ENCODE measurements around the gene COX7A1. TPM values are rescaled to one million over a fixed set of nuclear protein-coding genes. Genes with fewer than 3 reads are reported as not detected.
"Not testable (repeated sequence)": the region's sequence is repeated elsewhere in the genome, so short reads cannot be mapped to it uniquely, and the experiment has no call there.

The COX7A1 gene
- total RNA-seq, 1 experiment from 2014 or later: not detected

DNA sequence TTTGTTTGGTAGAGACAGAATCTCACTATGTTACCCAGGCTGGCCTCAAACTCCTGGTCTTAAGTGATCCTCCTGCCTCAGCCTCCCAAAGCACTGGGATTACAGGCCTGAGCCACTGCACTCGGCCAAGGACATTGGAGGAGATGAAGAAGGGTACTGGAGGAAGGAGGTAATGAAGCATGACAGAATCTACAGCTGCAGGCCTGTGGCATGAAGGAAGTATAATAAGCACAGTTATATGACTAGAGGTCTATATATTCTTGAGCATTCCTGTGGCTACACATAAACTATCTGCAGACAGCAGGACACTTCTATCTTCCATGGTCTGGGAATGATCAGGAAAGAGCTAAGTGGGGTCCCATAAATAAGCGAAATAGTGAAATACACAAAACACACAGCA is 44.0 kb upstream of the COX7A1 start:
- H3K4me1 Mint-ChIP-seq (ENCODE audit: low read depth, unreplicated experiment): no peaks in the 10 kb centered on the region
- CTCF ChIA-PET: no interaction called here
- H3K36me3 ChIP-seq (ENCODE audit: control insufficient read depth, insufficient read depth, low read length): no peaks in the 10 kb centered on the region
- H3K36me3 Mint-ChIP-seq (ENCODE audit: insufficient read depth, unreplicated experiment): no peaks in the 10 kb centered on the region
- H3K27me3 Mint-ChIP-seq (ENCODE audit: insufficient read depth, unreplicated experiment): no peaks in the 10 kb centered on the region
- POLR2A ChIA-PET: no interaction called here
- H3K27me3 ChIP-seq (replicated peaks; ENCODE audit: control insufficient read depth, insufficient read depth, low read length): no peaks in the 10 kb centered on the region
- no peaks in the 10 kb centered on the region for H3K9me3 Mint-ChIP-seq (ENCODE audit: unreplicated experiment)
- no peak for DNase-seq
- TF ChIP-seq, protein P1, sequence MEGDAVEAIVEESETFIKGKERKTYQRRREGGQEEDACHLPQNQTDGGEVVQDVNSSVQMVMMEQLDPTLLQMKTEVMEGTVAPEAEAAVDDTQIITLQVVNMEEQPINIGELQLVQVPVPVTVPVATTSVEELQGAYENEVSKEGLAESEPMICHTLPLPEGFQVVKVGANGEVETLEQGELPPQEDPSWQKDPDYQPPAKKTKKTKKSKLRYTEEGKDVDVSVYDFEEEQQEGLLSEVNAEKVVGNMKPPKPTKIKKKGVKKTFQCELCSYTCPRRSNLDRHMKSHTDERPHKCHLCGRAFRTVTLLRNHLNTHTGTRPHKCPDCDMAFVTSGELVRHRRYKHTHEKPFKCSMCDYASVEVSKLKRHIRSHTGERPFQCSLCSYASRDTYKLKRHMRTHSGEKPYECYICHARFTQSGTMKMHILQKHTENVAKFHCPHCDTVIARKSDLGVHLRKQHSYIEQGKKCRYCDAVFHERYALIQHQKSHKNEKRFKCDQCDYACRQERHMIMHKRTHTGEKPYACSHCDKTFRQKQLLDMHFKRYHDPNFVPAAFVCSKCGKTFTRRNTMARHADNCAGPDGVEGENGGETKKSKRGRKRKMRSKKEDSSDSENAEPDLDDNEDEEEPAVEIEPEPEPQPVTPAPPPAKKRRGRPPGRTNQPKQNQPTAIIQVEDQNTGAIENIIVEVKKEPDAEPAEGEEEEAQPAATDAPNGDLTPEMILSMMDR (IDR thresholded peaks at IDR 0.05; ENCODE audit: insufficient read depth in 1 of 2, low read depth in 1 of 2, low read length in 1 of 2, severe bottlenecking in 1 of 2, unreplicated experiment in 1 of 2): no peak
- no peak overlapping the region for H3K4me3 ChIP-seq (ENCODE audit: low read depth, low read length)
- no TSS peak for BruUV-seq (replicated peaks)
- intact Hi-C loops (cut with micrococcal nuclease; ENCODE audit: unreplicated experiment): no loop called here
- no peak overlapping the region for H3K4me3 Mint-ChIP-seq (ENCODE audit: unreplicated experiment)
- H3K27ac Mint-ChIP-seq (ENCODE audit: unreplicated experiment): no peak overlapping the region
- H3K9me3 ChIP-seq: no peaks in the 10 kb centered on the region
- no peaks in the 10 kb centered on the region for H3K4me1 ChIP-seq

DNA sequence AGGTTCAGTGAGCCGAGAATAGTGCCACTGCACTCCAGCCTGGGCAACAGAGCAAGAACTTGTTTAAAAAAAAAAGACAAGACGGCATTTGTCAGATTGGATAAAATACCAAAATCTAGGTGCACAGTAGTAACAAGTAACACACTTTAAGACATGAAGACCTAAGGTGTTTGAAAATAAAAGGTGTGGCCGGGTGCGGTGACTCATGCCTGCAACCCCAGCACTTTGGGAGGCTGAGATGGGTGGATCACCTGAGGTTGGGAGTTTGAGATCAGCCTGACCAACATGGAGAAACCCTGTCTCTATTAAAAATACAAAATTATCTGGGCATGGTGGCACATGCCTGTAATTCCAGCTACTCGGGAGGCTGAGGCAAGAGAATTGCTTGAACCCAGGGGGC is 34.5 kb upstream of the COX7A1 start:
- CTCF ChIA-PET; H3K27me3 Mint-ChIP-seq (ENCODE audit: insufficient read depth, unreplicated experiment); POLR2A ChIA-PET; DNase-seq; H3K9me3 ChIP-seq; BruUV-seq (replicated peaks); H3K27ac Mint-ChIP-seq (ENCODE audit: unreplicated experiment); H3K4me1 ChIP-seq; H3K4me3 ChIP-seq (ENCODE audit: low read depth, low read length); intact Hi-C loops (cut with micrococcal nuclease; ENCODE audit: unreplicated experiment); H3K36me3 ChIP-seq (ENCODE audit: control insufficient read depth, insufficient read depth, low read length); H3K4me3 Mint-ChIP-seq (ENCODE audit: unreplicated experiment); H3K27me3 ChIP-seq (replicated peaks; ENCODE audit: control insufficient read depth, insufficient read depth, low read length); H3K4me1 Mint-ChIP-seq (ENCODE audit: low read depth, unreplicated experiment): not testable (repeated sequence)
- H3K36me3 Mint-ChIP-seq (ENCODE audit: insufficient read depth, unreplicated experiment): peaks cover 20% of the 10 kb centered on the region
- peaks cover 10% of the 10 kb centered on the region for H3K9me3 Mint-ChIP-seq (ENCODE audit: unreplicated experiment)

DNA sequence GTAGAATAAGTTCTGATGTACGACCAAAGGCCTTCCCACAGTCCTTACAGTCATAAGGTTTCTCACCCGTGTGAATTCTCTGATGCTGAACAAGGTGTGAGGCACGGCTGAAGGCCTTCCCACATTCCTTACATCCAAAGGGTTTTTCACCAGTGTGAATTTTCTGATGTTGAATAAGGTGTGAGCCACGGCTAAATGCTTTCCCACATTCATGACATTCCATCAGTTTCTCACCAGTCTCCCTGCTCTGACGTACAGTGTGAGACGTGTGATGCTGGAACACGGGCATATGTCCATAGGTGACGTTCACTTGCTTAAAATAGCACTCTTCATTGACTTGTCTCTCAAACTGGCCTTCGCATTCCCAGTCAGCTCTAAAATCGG is 31.0 kb upstream of the COX7A1 start:
- Histone ChIP-seq H3K27me3 (replicated peaks; ENCODE audit: control insufficient read depth, insufficient read depth, low read length) (no peaks in the 10 kb centered on the region), H3K36me3 (ENCODE audit: control insufficient read depth, insufficient read depth, low read length) (no peaks in the 10 kb centered on the region; the same call in 1 of the 2 replicates), H3K4me1 (peaks cover 10% of the 10 kb centered on the region; the same call in 1 of the 2 replicates), H3K9me3 (peaks cover 4% of the 10 kb centered on the region; the same call in 1 of the 2 replicates), H3K4me3 (ENCODE audit: low read depth, low read length) (no peak overlapping the region)
- intact Hi-C loops (cut with micrococcal nuclease; ENCODE audit: unreplicated experiment): no loop called here
- no peak for DNase-seq
- POLR2A ChIA-PET: interaction anchor here (1.6 kb wide), 1 partner anchor 55 kb away, joined by 4 read pairs; no protein-coding TSS in a partner anchor
- Mint-ChIP-seq H3K4me1 (ENCODE audit: low read depth, unreplicated experiment) (no peaks in the 10 kb centered on the region), H3K27me3 (ENCODE audit: insufficient read depth, unreplicated experiment) (no peaks in the 10 kb centered on the region), H3K27ac (ENCODE audit: unreplicated experiment) (peak overlapping the region; percentile 39), H3K4me3 (ENCODE audit: unreplicated experiment) (no peak overlapping the region), H3K9me3 (ENCODE audit: unreplicated experiment) (peaks cover 10% of the 10 kb centered on the region), H3K36me3 (ENCODE audit: insufficient read depth, unreplicated experiment) (peaks cover 19% of the 10 kb centered on the region)
- no TSS peak for BruUV-seq (replicated peaks)
- CTCF ChIA-PET: interaction anchor here (1.1 kb wide), 1 partner anchor 55 kb away, joined by 4 read pairs; no protein-coding TSS in a partner anchor
- TF ChIP-seq, protein P1 (IDR thresholded peaks at IDR 0.05; ENCODE audit: insufficient read depth in 1 of 2, low read depth in 1 of 2, low read length in 1 of 2, severe bottlenecking in 1 of 2, unreplicated experiment in 1 of 2): no peak

Data from Caco-2 (cell line).